PC-3 (cell line): ENCODE results near the gene ARPC4. TPM values are rescaled to one million over a fixed set of nuclear protein-coding genes. Genes with fewer than 3 reads are reported as not detected.

ENCODE experiments used
- ATAC-seq: fragments of 200-7000 bp; cut with Tn5 transposase; 2 replicates; pipeline ENCODE4 v1.9.1; 2020; ENCODE audit warnings: mild to moderate bottlenecking, moderate library complexity
- BruUV-seq: library from RNA; stranded (reverse); fragments of 400-500 nt; replicated peaks from 2 replicates; lab custom pipeline; 2021; lab: Mats Ljungman, UMichigan
- CTCF ChIA-PET: fragments of 300-600 bp; sonication (Branson Sonifier 250); formaldehyde crosslinking; loops from one replicate; lab custom pipeline; 2022; ENCODE audit warnings: antibody characterized with exemption; lab: Charles Lee
- POLR2A ChIA-PET: fragments of 300-600 bp; sonication (Branson Sonifier 250); formaldehyde crosslinking; loops from one replicate; lab custom pipeline; 2022; ENCODE audit warnings: antibody characterized with exemption; ENCODE audit not compliant: unreplicated experiment; lab: Charles Lee
- DNase-seq: peaks from one replicate; pipeline ENCODE4 v3.0.0-alpha.2; 2015
- H2AFZ ChIP-seq: fragments of 300-600 bp; sonication (generic); 2 replicates; pipeline ENCODE4 v1.6.0; 2016; ENCODE audit warnings: antibody characterized with exemption, low read length
- H3F3A ChIP-seq: fragments of 300-600 bp; sonication (generic); one replicate; pipeline ENCODE4 v1.6.0; 2017; ENCODE audit warnings: antibody characterized with exemption, low read length, control low read depth, mild to moderate bottlenecking; ENCODE audit not compliant: unreplicated experiment
- H3K27ac ChIP-seq: fragments of 300-600 bp; sonication (generic); 2 replicates; pipeline ENCODE4 v1.5.1; 2016; ENCODE audit warnings: mild to moderate bottlenecking, low read length
- H3K27me3 ChIP-seq: fragments of 300-600 bp; sonication (generic); 2 replicates; pipeline ENCODE4 v1.6.1; 2016; ENCODE audit warnings: low read length, mixed read lengths
- H3K36me3 ChIP-seq: fragments of 300-600 bp; sonication (generic); 2 replicates; pipeline ENCODE4 v1.6.1; 2016; ENCODE audit warnings: low read depth, mixed run types, low read length, mixed read lengths
- H3K4me1 ChIP-seq: fragments of 300-600 bp; sonication (generic); 2 replicates; pipeline ENCODE4 v1.5.1; 2016; ENCODE audit warnings: low read length; ENCODE audit not compliant: insufficient read depth
- H3K4me2 ChIP-seq: fragments of 300-600 bp; sonication (generic); 2 replicates; pipeline ENCODE4 v1.6.0; 2016; ENCODE audit warnings: low read length
- H3K4me3 ChIP-seq: fragments of 300-600 bp; sonication (generic); 2 replicates; pipeline ENCODE4 v1.5.1; 2016; ENCODE audit warnings: mild to moderate bottlenecking, low read length, mixed read lengths
- H3K79me2 ChIP-seq: fragments of 300-600 bp; sonication (generic); 2 replicates; pipeline ENCODE4 v1.6.1; 2017; ENCODE audit warnings: low read length, mixed read lengths
- H3K9ac ChIP-seq: fragments of 300-600 bp; sonication (generic); 2 replicates; pipeline ENCODE4 v1.6.0; 2016; ENCODE audit warnings: mild to moderate bottlenecking, low read length
- H3K9me2 ChIP-seq: fragments of 300-600 bp; sonication (generic); replicated peaks from 2 replicates; pipeline ENCODE4 v1.6.1; 2016; ENCODE audit warnings: mixed run types, low read length, mixed read lengths
- H3K9me3 ChIP-seq: fragments of 300-600 bp; sonication (generic); 2 replicates; pipeline ENCODE4 v1.6.1; 2016; ENCODE audit warnings: low read length, mixed read lengths
- H4K20me1 ChIP-seq: fragments of 300-600 bp; sonication (generic); 2 replicates; pipeline ENCODE4 v1.6.1; 2016; ENCODE audit warnings: low read length, mixed read lengths
- EZH2 ChIP-seq: fragments of 300-600 bp; sonication (generic); IDR thresholded peaks from one replicate; pipeline ENCODE4 v1.6.1; 2017; ENCODE audit warnings: antibody characterized with exemption, mild to moderate bottlenecking, low read length; ENCODE audit not compliant: unreplicated experiment
- EZH2phosphoT487 ChIP-seq: fragments of 300-600 bp; sonication (generic); IDR thresholded peaks from 2 replicates; pipeline ENCODE4 v1.6.1; 2018; ENCODE audit warnings: mild to moderate bottlenecking, antibody characterized with exemption, low read length, borderline replicate concordance
- intact Hi-C: fragments of 100-400 bp; cut with micrococcal nuclease; formaldehyde crosslinking; loops from 2 replicates; pipeline ENCODE4 v1.9.0; 2023
- total RNA-seq: library from RNA; depleted of rRNA; stranded (reverse); fragments of >200 nt; gene quantifications from 2 replicates; pipeline ENCODE4 v1.2.3, GENCODE V29; 2014
- TF ChIP-seq, protein P1 (sequence below): fragments of 300-600 bp; sonication (generic); conservative IDR thresholded peaks from 2 replicates; pipeline ENCODE4 v1.5.1; 2017; ENCODE audit warnings: antibody characterized with exemption, low read depth, mild to moderate bottlenecking, low read length

ARPC4 gene
- total RNA-seq, 1 experiment from 2014 or later = 223 TPM

DNA sequence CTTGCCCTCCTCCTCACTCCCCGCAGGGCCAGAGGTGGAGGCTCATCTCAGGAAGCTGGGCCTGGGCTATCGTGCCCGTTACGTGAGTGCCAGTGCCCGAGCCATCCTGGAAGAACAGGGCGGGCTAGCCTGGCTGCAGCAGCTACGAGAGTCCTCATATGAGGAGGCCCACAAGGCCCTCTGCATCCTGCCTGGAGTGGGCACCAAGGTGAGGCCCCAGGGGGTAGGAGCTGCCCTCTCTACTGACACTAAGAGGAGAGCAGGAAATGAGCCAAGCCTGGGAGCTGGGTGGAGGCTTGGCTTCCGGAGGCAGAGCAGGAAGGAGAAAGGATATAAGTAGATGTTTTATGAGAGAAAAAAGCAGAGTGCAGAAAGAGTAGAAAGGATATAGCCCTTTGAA is 38.2 kb upstream of the ARPC4 start:
- peaks cover 14% of the 10 kb centered on the region for H3K36me3 ChIP-seq
- H3K9me3 ChIP-seq = no peaks in the 10 kb centered on the region
- ATAC-seq (peak; percentile 25), DNase-seq (peak; percentile 37)
- H2AFZ ChIP-seq = no peak overlapping the region
- H3K27me3 ChIP-seq = no peaks in the 10 kb centered on the region
- TF ChIP-seq, protein P1, sequence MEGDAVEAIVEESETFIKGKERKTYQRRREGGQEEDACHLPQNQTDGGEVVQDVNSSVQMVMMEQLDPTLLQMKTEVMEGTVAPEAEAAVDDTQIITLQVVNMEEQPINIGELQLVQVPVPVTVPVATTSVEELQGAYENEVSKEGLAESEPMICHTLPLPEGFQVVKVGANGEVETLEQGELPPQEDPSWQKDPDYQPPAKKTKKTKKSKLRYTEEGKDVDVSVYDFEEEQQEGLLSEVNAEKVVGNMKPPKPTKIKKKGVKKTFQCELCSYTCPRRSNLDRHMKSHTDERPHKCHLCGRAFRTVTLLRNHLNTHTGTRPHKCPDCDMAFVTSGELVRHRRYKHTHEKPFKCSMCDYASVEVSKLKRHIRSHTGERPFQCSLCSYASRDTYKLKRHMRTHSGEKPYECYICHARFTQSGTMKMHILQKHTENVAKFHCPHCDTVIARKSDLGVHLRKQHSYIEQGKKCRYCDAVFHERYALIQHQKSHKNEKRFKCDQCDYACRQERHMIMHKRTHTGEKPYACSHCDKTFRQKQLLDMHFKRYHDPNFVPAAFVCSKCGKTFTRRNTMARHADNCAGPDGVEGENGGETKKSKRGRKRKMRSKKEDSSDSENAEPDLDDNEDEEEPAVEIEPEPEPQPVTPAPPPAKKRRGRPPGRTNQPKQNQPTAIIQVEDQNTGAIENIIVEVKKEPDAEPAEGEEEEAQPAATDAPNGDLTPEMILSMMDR = no peak
- TF ChIP-seq EZH2phosphoT487 (no peak), EZH2 (no peak)
- intact Hi-C loops = loop anchor here (2.0 kb wide), 1 partner anchor 14 kb away; the partner anchor contains the start of gene CAMK1
- no peaks in the 10 kb centered on the region for H3F3A ChIP-seq
- peaks cover 21% of the 10 kb centered on the region for H3K79me2 ChIP-seq
- no peak overlapping the region for H3K4me3 ChIP-seq
- peaks cover 18% of the 10 kb centered on the region for H3K4me1 ChIP-seq
- H3K9ac ChIP-seq = no peak overlapping the region
- no peaks in the 10 kb centered on the region for H4K20me1 ChIP-seq
- no peaks in the 10 kb centered on the region for H3K9me2 ChIP-seq
- peak overlapping the region; percentile 27; the same call in 1 of the 2 replicates for H3K4me2 ChIP-seq
- POLR2A ChIA-PET = no interaction called here
- H3K27ac ChIP-seq = peak overlapping the region; percentile 20
- no TSS peak for BruUV-seq
- CTCF ChIA-PET = no interaction called here

DNA sequence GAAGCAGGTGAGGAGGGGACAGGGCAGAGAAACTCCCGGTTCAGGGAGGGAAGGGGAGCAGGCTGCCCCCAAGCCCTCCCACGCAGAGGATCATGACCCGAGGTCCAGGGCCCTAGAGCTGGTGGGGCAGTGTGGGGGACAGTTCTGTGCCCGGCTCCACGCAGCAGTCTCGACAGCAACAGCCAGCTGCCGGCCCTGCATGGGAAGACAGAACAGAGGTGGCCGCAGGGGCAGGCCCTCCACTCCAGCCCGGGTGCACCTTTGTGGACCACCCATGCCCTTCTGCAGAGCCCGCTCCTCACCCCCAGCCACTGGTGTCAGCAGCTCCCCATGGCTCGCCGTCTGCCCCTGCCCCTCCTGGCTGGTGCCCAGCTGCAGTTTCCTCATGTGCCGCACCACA is 35.5 kb upstream of the ARPC4 start:
- H3K4me1 ChIP-seq = peaks cover 8% of the 10 kb centered on the region
- DNase-seq = no peak
- H3K9ac ChIP-seq = no peak overlapping the region
- H3K9me3 ChIP-seq = no peaks in the 10 kb centered on the region
- H3K27ac ChIP-seq = no peak overlapping the region
- no peak for ATAC-seq
- H3K4me2 ChIP-seq = no peak overlapping the region
- H3K79me2 ChIP-seq = no peaks in the 10 kb centered on the region
- intact Hi-C loops = no loop called here
- H3K9me2 ChIP-seq = no peaks in the 10 kb centered on the region
- TF ChIP-seq EZH2phosphoT487 = no peak
- no peak for TF ChIP-seq EZH2
- TF ChIP-seq, protein P1 = no peak
- H3K27me3 ChIP-seq = no peaks in the 10 kb centered on the region
- CTCF ChIA-PET = no interaction called here
- POLR2A ChIA-PET = no interaction called here
- no peaks in the 10 kb centered on the region for H4K20me1 ChIP-seq
- peaks cover 10% of the 10 kb centered on the region for H3K36me3 ChIP-seq
- BruUV-seq = no TSS peak
- H3F3A ChIP-seq = no peaks in the 10 kb centered on the region
- H2AFZ ChIP-seq = no peak overlapping the region
- H3K4me3 ChIP-seq = no peak overlapping the region

DNA sequence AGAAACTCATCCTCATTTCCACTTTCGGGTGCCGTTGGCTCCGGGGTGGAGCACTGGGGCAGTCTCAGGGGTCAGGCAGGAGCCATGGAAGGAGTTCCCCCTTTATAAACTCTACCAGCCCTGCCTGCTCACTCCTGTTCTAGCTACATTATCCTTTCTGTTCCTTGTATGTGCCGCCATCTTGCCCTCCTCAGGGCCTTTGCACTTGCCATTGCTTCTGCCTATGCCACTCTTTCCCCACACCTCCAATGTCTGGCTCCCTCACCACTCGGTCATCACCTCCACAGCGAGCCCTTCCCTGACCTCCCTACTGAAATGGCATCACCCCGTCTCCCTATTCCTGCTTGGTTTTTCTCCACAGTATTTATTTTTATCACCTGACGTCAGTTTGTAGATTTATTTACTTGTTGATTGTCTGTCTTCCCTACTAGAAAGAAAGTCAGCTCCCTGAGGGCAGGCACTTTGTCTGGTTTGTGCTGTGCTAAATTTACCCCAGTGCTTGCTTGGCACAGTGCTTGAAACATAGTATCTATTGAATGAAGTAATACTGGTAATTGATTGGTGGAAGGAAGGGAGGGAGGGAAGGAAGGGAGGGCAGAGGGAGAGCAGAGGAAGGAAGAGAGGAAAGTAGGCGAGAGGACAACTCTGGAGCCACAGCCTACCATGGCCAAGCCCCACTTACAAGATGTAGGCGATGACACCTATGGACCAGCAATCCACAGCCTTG is 31.9 kb upstream of the ARPC4 start:
- ChIA-PET CTCF (no interaction called here), POLR2A (no interaction called here)
- Histone ChIP-seq H3K9me2 (no peaks in the 10 kb centered on the region), H3K9ac (no peak overlapping the region), H3K27me3 (no peaks in the 10 kb centered on the region), H4K20me1 (no peaks in the 10 kb centered on the region), H3F3A (no peaks in the 10 kb centered on the region), H3K4me3 (no peak overlapping the region), H3K27ac (no peak overlapping the region), H2AFZ (no peak overlapping the region), H3K4me1 (no peaks in the 10 kb centered on the region), H3K36me3 (peaks cover 10% of the 10 kb centered on the region), H3K9me3 (no peaks in the 10 kb centered on the region), H3K4me2 (no peak overlapping the region), H3K79me2 (no peaks in the 10 kb centered on the region)
- no peak for TF ChIP-seq EZH2phosphoT487
- no peak for TF ChIP-seq EZH2
- TF ChIP-seq, protein P1 = no peak
- ATAC-seq = no peak
- intact Hi-C loops = no loop called here
- no TSS peak for BruUV-seq
- DNase-seq = no peak
